Gastroesophageal sphincter (tissue), 3 donors: ENCODE measurements around the gene XXYLT1.

ENCODE experiments used
- CTCF ChIP-seq, 4 experiments: fragments of 200-600 bp in 2 of 4; fragments of 450-650 bp in 2 of 4; sonication (generic) in 1 of 4; IDR thresholded peaks; one replicate each; pipeline ENCODE4 v1.5.1; 2017 to 2019; ENCODE audit warnings: antibody characterized with exemption in 4 of 4, mild to moderate bottlenecking in 2 of 4, moderate library complexity in 2 of 4
- POLR2A ChIP-seq, 2 donors: fragments of 450-650 bp; IDR thresholded peaks; one replicate each; pipeline ENCODE4 v1.6.1; 2017; ENCODE audit warnings: antibody characterized with exemption in 2 of 2, mild to moderate bottlenecking in 2 of 2, moderate library complexity in 1 of 2

GRCh38 chr3:195221876-195222617 lies 48.9 kb downstream of the XXYLT1 start:
- no peak for TF ChIP-seq CTCF (IDR thresholded peaks at IDR 0.05)
- TF ChIP-seq POLR2A (IDR thresholded peaks at IDR 0.05) = no peak
